Sigmoid colon (tissue), 7 donors: Measurements from ENCODE around the gene CLDN19. TPM values are rescaled to one million over a fixed set of nuclear protein-coding genes. Genes with fewer than 3 reads are reported as not detected.

Experiments
- DNase-seq: peaks from one replicate; pipeline ENCODE4 v3.0.0-alpha.2; 2019
- H3K27ac ChIP-seq, 4 donors: fragments of 200-600 bp; sonication (generic); one replicate each; pipeline ENCODE4 v1.5.1; 2016 to 2019; ENCODE audit warnings: mild to moderate bottlenecking in 1 of 4
- H3K27me3 ChIP-seq, 3 donors: fragments of 200-600 bp; sonication (generic); one replicate each; pipeline ENCODE4 v1.5.1; 2019; ENCODE audit warnings: mild to moderate bottlenecking in 1 of 3
- H3K36me3 ChIP-seq, 4 donors: fragments of 200-600 bp; sonication (generic); one replicate each; pipeline ENCODE4 v1.5.1; 2016 to 2019
- H3K4me1 ChIP-seq, 4 donors: fragments of 200-600 bp; sonication (generic); one replicate each; pipeline ENCODE4 v1.5.1; 2017 to 2019
- H3K4me3 ChIP-seq, 4 donors: fragments of 200-600 bp; sonication (generic); one replicate each; pipeline ENCODE4 v1.5.1; 2017 to 2019; ENCODE audit warnings: mild to moderate bottlenecking in 2 of 4, moderate library complexity in 1 of 4
- H3K9me3 ChIP-seq, 4 donors: fragments of 200-600 bp in 3 of 4; sonication (generic) in 3 of 4; one replicate each; pipeline versions ENCODE4 v1.5.1 to v1.6.1; 2013 to 2019
- CTCF ChIP-seq, 4 experiments: fragments of 450-650 bp in 3 of 4; fragments of 200-600 bp in 1 of 4; IDR thresholded peaks; one replicate each; pipeline ENCODE4 v1.5.1; 2016 to 2019; ENCODE audit warnings: antibody characterized with exemption in 4 of 4, mild to moderate bottlenecking in 3 of 4, moderate library complexity in 2 of 4
- EP300 ChIP-seq, 4 donors: sonication (generic); formaldehyde crosslinking; IDR thresholded peaks; one replicate each; pipeline ENCODE4 v1.6.1; 2017; ENCODE audit warnings: antibody characterized with exemption in 4 of 4
- POLR2A ChIP-seq, 2 donors: fragments of 450-650 bp; IDR thresholded peaks; one replicate each; pipeline ENCODE4 v1.6.1; 2016; ENCODE audit warnings: antibody characterized with exemption in 2 of 2, mild to moderate bottlenecking in 2 of 2, moderate library complexity in 2 of 2
- POLR2AphosphoS5 ChIP-seq, 4 donors: sonication (generic); formaldehyde crosslinking; IDR thresholded peaks; one replicate each; pipeline ENCODE4 v1.6.1; 2017; ENCODE audit warnings: antibody characterized with exemption in 4 of 4
- WGBS, 2 donors: extraction: QIAGEN DNeasy Blood & Tissue Kit; methylation state at CpG; one replicate each; pipeline ENCODE4 v1.1.7; 2013; 5-methylcytosine and 5-hydroxymethylcytosine counted together
- intact Hi-C: fragments of 100-400 bp; cut with DNase I; formaldehyde crosslinking; loops from one replicate; pipeline ENCODE4 v1.15.1; 2023
- polyA plus RNA-seq, 3 donors: library from polyadenylated mRNA; stranded (reverse); fragments of 200-250 nt; gene quantifications; one replicate each; pipeline ENCODE4 v1.2.3, GENCODE V29; 2013
- total RNA-seq, 4 donors: library from RNA; depleted of rRNA; stranded (reverse); fragments of >200 nt; gene quantifications; one replicate each; pipeline ENCODE4 v1.1.0, GENCODE V29; 2016
- donor health status: healthy with polysubstance abuse.
- donor health status: Bipolar disorder and iron deficiency.
- donor health status: healthy.

Gene CLDN19
- total and polyA plus RNA-seq, 7 donors = 0.03 TPM; not detected in 6

DNA sequence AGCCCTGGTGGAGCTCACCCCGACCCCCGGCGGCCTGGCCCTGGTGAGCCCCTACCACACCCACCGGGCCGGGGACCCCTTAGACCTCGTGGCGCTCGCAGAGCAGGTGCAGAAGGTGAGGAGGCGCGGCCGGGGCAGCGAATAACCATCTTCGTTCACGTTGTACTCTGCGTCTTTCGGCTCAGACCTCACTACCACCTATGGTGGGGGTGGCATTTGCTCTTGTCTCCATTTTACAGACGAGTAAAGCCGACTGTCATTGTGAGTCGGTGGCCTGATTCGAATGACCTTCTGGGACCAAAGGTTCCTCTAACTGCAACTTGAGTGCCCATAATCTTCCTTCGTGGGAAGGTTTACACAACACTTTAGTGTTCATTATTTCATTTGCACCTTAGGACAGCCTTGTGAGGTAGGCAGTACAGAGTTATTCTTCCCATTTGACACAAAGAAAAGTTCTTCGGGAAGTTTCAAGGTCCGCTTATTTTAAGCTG lies 27.5 kb upstream of the CLDN19 start:
- no peak for DNase-seq
- intact Hi-C loops = loop anchor here (1.0 to 10.0 kb wide), 9 partner anchors 49 to 433 kb away; partner anchors contain the start of genes CFAP57, EBNA1BP2, FOXJ3 and PPIH

GRCh38 chr1:42766741-42767509 lies 26.9 kb upstream of the CLDN19 start, which contains the start of the genes C1orf50 and P3H1:
Gene C1orf50 (plus strand): TSS chr1:42767249. CDS start chr1:42767312, 63 bp downstream.
Gene P3H1 (minus strand): TSS chr1:42767028. CDS start chr1:42766971, 57 bp downstream.
- H3K36me3 ChIP-seq = peaks cover 0 to 3% (median 0%) of the 10 kb centered on the region in 4 donors
- no peaks in the 10 kb centered on the region for H3K9me3 ChIP-seq
- peak; percentile 100 for DNase-seq
- TF ChIP-seq EP300 (IDR thresholded peaks at IDR 0.05) (no peak), POLR2AphosphoS5 (IDR thresholded peaks at IDR 0.05) (peak; percentile 98 to 99 (median 98)), CTCF (IDR thresholded peaks at IDR 0.05) (no peak), POLR2A (IDR thresholded peaks at IDR 0.05) (peak; percentile 94 to 97)
- H3K27me3 ChIP-seq = no peaks in the 10 kb centered on the region
- peak within 1 kb of the TSS; percentile 91 to 98 (median 94) for H3K4me3 ChIP-seq
- peak within 1 kb of the TSS; percentile 90 to 95 (median 94) for H3K27ac ChIP-seq
- peaks cover 0 to 45% (median 40%) of the 10 kb centered on the region in 4 donors for H3K4me1 ChIP-seq
- intact Hi-C loops = loop anchor here (1.0 to 10.0 kb wide), 9 partner anchors 49 to 432 kb away; partner anchors contain the start of genes CFAP57, EBNA1BP2, FOXJ3 and PPIH
- 0% methylated on average over 82 of the region's 82 CpGs for WGBS, 2 donors

More for the DNA sequence above, 27.5 kb upstream of the CLDN19 start:
- H3K4me1 ChIP-seq = peaks cover 0 to 45% (median 40%) of the 10 kb centered on the region in 4 donors
- H3K27ac ChIP-seq = peak overlapping the region; percentile 90 to 95 (median 94)
- TF ChIP-seq POLR2A (IDR thresholded peaks at IDR 0.05) (no peak), POLR2AphosphoS5 (IDR thresholded peaks at IDR 0.05) (no peak), EP300 (IDR thresholded peaks at IDR 0.05) (no peak), CTCF (IDR thresholded peaks at IDR 0.05) (no peak)
- no peaks in the 10 kb centered on the region for H3K27me3 ChIP-seq
- H3K36me3 ChIP-seq = peaks cover 0 to under 1% (median 0%) of the 10 kb centered on the region in 4 donors
- H3K9me3 ChIP-seq = no peaks in the 10 kb centered on the region
- peak overlapping the region; percentile 91 to 98 (median 94) for H3K4me3 ChIP-seq
- WGBS, 2 donors = 1 to 3% methylated on average over 23 of the region's 23 CpGs

- DNase-seq = peak; percentile 77
- peak overlapping the region; percentile 90 to 95 (median 94) for H3K27ac ChIP-seq
- H3K27me3 ChIP-seq = no peaks in the 10 kb centered on the region
- TF ChIP-seq CTCF (IDR thresholded peaks at IDR 0.05) (peak in 3 of 4 experiments; percentile 34 to 62 (median 35)), POLR2A (IDR thresholded peaks at IDR 0.05) (no peak), POLR2AphosphoS5 (IDR thresholded peaks at IDR 0.05) (peak in 2 of 4 donors; percentile 7 to 42)
- no peaks in the 10 kb centered on the region for H3K9me3 ChIP-seq
- 1 to 2% methylated on average over 43 to 44 of the region's 44 CpGs for WGBS, 2 donors
- H3K36me3 ChIP-seq = peaks cover 0 to 11% (median 0%) of the 10 kb centered on the region in 4 donors
- peak overlapping the region; percentile 91 to 98 (median 94) for H3K4me3 ChIP-seq
- peaks cover 0 to 45% (median 40%) of the 10 kb centered on the region in 4 donors for H3K4me1 ChIP-seq
- intact Hi-C loops = loop anchor here (2.0 to 10.0 kb wide), 8 partner anchors 81 to 431 kb away; partner anchors contain the start of genes CFAP57, EBNA1BP2, FOXJ3 and PPIH
Observed at GRCh38 chr1:42765832-42766740, 26.1 kb upstream of the CLDN19 start.

- TF ChIP-seq CTCF (IDR thresholded peaks at IDR 0.05) = no peak
- TF ChIP-seq EP300 (IDR thresholded peaks at IDR 0.05) = no peak
- no peak for TF ChIP-seq POLR2AphosphoS5 (IDR thresholded peaks at IDR 0.05)
- TF ChIP-seq POLR2A (IDR thresholded peaks at IDR 0.05) = no peak
- no peak for DNase-seq
- H3K36me3 ChIP-seq = peaks cover 0 to 20% (median under 1%) of the 10 kb centered on the region in 4 donors
- intact Hi-C loops = loop anchor here (5.0 to 10.0 kb wide), 4 partner anchors 108 to 430 kb away; partner anchors contain the start of genes FOXJ3 and PPIH
- peak overlapping the region; percentile 91 to 98 (median 94) for H3K4me3 ChIP-seq
- no peaks in the 10 kb centered on the region for H3K9me3 ChIP-seq
- WGBS, 2 donors = 58 to 73% methylated on average over 7 of the region's 7 CpGs
- H3K27ac ChIP-seq = peak overlapping the region; percentile 90 to 95 (median 94)
- peaks cover 0 to 45% (median 40%) of the 10 kb centered on the region in 4 donors for H3K4me1 ChIP-seq
- no peaks in the 10 kb centered on the region for H3K27me3 ChIP-seq
Observed at GRCh38 chr1:42765269-42765668, 25.2 kb upstream of the CLDN19 start.
